NCI-H345 treated with DMSO at 0.1 percent for 48 hours (cell line): Measurements from ENCODE around the gene GPX7.
"Not testable (repeated sequence)": the region's sequence is repeated elsewhere in the genome, so short reads cannot be mapped to it uniquely, and the experiment has no call there.

Experiments used
- DNase-seq: peaks from one replicate; lab custom pipeline; 2025; ENCODE audit not compliant: unreplicated experiment; lab: John Stamatoyannopoulos, UW

Gene GPX7

DNA sequence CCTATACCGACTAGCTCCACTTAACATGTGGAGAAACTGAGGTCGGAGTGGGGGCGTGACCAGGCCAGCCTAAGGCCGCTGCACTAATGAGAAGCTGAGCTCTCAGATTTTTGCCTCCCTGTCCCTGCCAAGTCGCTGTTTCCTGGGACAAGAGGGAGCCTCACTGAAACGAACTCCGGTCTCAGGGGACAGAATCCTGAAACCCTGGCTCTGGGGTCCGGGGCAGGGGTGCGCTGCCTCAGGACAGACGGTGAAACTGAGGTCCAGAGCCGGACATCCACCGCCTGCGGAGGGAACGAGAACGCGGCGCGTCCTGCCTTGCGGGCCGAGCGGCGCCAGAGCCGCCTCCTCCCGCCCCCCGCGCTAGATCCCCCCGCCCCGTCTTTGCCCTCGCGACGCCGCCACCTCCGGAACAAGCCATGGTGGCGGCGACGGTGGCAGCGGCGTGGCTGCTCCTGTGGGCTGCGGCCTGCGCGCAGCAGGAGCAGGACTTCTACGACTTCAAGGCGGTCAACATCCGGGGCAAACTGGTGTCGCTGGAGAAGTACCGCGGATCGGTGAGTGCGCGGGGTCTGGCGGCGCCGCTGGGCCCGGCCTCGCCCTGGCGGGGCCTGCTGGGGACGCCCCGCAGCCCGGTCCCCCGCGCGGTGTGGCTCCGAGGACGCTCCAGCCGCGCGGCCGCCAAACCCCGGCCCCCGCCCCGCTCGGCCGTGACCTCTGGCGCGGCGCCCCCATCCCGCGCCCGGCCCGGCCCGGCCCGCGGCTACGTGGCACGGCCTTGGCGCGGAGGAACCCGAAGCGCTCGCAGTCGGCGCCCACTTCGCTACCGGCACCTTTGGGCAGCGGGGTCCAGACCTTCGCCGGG is at the start of gene GPX7:
GPX7 (plus strand) TSS at position 381 of the 865 bp plus-strand sequence; CDS start at position 420, 39 bp downstream.
- no peak for DNase-seq

DNA sequence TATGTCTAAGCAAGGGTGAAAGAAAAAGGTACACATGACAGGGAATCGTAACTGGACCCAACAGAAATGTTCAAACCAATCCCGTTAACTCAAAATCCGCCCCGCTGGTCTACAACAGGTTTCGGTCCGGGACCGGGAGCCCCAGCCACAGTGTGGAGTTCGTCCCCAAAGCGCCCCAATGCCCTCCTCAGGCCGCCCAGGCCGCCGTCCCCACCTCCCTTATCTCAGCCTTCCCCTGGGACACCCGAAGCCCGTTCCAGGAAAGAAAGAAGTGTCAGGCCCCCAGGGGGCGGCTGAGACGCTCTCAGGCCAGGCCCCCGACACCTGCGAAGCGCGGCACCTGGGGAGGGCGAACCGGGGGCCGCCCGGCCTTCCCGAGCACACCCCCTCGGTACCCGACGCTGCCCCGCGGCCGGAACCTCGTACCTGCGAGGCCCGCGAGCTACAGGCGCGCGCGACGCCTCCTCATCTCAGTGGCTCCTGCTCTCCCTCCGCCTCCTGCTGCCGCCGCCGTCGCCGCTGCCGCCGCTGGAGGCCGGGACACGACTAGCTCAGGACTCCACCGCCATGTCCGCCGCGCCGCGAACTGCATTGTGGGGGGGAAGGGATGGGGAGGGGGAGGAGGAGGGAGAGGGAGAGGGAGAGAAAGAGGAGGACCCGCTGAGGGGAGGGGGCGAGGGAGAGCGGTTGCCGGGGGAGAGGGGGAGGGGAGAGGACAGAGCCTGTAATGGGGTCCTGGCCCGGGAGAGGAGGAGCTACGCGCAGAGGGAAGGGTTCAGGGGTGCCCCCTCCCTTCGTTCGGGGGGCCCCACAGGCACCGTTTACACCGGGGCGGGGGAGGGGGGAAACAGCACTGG is 49.4 kb upstream of the GPX7 start, which contains the start of gene TUT4:
TUT4 (minus strand) TSS at position 588 of the 857 bp plus-strand sequence. CDS start 26,812 bp downstream, outside the sequence.
- DNase-seq = peak; percentile 49

DNA sequence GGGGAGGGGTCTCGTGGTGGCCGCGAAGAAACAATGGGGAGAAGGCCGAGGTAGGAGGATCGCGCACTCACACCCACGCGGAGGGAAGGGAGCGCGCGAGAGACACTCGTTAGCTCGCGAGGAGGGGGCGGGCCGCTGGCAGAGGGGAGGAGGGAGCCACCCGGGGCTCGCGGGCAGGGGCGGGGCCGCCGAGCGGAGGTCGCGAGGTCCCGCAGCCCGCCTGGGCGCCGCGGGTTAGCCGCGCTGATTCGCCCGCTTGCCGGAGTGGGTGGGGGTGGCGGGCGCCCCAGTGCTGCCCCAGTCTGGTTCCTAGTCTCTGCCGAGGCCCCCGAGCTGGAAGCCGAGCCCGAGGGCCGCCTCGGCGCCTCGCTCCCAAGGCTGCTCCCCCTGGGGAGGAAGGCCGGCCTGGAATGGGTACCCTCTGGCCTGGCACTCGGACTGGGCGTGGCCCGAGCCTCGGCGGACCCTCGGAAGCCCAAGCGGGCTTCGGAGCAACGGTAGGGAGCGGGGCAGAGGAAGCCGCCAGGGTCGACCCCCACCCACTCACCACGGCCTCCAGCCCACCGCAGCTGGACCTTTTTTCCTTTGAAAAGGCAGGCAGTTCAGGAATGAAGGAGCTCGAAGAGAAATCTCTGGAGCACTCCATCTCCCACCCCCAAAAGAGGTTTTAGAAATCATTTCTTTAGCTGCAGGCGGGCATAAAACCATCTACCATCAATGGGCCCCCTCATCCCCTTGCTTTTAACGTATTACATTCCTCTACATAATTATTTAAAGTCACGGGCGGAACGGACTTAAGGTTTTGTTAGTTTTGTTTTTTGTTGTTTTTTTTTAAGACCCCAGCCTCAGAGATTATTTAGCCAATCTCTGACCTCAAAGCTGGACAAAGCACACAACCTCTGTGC is 48.6 kb upstream of the GPX7 start:
- peak; percentile 49 for DNase-seq

DNA sequence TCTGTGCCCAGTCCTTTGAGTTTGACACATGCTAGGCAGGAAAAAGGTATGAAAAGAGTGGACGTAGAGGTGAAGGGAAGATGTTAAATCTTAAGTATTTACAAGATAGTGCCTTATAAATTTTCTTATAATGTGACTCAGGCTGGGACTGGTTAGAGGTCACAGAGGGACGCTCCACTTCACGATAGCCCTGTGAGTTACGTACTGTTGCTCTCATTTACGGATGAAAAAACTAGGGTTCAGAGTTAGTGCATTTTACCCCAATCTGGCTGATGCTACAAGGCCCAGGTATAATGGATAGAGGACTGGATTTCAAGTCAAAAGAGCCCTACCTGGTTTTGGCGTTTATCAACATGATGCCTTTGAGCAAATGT is 47.9 kb upstream of the GPX7 start:
- DNase-seq = no peak

DNA sequence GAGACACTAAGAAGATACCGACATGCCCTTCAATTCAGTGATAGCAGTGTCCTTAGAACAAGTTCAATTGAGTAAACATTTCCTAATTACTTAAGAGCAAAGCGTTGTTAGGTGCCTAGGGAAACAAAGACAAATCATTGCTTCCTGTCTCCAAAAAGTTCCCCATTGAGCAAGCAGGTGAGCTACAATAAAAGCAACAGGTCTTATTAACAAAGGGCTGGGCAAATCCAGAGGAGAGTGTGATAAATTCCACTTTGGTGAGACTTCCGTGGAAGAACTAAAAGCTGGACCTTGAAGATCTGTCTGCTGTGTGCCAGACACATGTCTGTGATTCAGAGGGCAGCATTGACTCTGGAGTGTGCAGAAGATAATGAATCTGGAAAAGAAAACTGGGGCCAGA is 47.4 kb upstream of the GPX7 start:
- DNase-seq = peak; percentile 61

DNA sequence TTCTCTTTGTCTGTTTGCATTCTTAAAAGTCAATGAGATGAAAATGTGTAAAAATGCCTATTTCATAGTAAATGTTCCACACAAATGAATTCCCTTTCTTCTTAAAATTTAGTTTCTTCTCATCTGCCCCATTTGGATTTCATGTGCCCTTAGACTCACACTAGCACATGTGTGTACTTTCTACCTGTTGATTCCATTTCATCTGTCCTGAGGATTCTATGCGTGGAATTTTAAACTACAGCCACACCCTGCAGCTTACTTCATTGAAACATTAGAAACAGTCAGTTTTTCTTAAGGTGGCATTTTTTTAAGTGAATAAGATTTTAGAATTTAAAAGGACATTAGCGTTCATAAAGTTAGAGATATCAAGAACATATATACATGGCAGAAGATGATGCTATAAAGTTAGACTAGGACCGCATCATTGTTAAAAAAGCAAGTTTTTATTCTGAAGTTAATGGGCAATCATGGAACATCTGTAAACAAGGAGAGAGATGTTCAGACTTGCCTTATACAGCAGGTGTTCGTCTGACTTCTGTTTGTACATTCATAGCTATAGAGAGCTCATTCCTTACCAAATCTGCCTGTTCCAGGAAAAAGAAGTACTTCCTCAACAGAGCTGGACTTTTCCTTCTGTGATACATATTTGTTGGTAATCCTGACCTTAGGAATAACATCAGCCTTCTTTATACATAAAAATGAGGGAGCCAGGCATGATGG is 45.4 kb upstream of the GPX7 start:
- DNase-seq = peak; percentile 19

DNA sequence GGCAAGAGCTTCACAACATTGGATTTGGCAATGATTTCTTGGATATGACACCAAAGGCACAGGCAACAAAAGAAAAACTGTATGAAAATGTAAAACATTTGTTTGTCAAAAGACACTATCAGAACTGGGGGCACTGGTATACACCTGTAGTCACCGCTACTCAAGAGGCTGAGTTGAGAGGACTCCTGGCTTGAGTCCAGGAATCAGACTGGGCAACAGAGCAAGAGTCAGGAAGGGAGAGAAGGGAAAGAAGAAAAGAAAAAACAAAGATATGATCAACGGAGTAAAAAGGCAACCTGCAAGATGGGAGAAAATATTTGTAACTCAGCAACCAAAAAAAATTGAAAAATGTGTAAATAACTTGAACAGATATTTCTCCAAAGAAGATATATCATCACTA is 43.2 kb upstream of the GPX7 start:
- DNase-seq = peak; percentile 30

DNA sequence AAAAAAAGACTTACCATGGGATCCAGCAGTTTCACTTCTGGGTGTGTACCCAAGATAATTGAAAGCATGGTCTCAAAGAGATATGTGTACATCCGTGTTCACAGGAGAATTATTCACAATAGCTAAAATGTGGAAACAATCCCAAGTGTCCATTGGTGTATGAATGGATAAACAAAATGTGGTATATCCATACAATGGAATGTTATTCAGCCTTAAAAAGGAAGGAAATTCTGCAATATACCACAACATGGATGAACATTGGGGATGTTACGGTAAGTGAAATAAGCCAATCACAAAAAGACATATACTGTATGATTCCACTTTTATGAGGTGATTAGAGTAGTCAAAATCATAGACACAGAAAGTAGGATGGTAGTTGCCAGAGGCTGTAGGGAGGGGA is 42.3 kb upstream of the GPX7 start:
- DNase-seq = no peak

DNA sequence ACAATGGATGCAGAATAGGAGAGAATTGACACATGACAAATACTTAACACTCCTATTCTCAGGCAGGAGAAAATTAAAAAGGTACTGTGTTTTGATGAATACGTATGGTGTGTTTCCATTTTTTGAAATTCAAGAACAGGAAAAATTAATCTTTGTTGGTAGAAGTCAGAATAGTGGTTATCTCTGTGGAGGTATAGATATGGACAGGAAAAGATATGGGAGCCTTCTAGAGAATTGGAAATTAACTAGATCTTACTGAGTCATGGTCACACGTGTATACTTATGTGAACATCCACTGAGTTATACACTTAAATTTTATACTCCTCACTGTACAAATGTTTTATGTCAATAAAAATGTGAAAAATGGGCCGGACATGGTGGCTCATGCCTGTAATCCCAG is 39.4 kb upstream of the GPX7 start:
- DNase-seq = no peak

DNA sequence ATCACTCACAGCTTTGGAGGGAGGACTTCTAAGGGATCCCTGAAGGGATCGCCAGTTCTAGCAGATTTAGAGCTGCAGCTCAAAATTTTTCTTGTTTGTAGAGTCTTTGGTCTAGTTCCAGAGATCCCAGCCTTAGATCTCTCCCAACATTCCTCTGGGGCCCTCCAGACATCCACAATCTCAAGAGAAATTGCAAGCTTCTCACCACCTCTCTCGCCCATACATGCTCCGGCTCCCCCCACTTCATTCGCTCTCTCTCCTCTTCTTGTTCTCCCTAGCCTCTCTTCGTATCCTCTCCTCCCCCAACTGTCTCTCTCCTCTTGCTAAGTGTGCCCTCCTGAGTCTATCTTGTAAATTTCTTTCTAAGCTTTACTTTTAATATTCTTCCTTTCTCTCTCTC is 34.2 kb upstream of the GPX7 start:
- no peak for DNase-seq

DNA sequence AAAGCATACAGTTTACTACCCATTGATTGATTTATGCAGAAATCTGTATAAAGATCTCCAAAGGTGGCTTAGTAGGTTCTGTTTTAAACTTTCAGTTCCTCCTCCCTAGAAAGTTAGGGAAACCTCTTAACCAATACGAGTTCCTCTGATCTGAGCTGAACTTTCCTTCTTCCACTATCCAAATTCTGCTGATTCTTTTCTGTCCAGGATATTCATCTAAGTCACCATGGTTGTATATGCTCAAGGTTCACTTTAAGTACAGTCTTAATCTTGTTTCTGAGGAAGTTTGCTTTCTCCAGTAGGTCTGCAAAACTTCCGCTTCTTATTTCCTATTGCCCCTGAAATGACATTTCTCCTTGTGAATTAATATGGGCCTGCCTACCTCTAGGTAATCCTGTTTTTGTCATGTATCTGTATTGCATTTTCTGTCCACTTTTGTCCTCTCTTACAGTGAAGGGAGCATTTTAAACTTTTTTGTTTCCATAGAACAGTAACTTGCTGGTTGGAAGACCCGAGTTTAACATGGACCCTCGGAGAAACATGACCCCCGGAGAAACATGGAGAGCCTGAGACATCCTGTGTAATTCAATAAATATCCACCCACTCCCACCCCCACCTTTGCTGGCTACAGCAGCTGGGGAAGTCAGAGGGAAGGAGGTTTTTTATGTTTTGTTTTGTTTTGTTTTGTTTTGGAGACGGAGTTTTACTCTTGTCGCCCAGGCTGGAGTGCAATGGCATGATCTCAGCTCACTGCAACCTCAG is 32.5 kb upstream of the GPX7 start:
- no peak for DNase-seq

DNA sequence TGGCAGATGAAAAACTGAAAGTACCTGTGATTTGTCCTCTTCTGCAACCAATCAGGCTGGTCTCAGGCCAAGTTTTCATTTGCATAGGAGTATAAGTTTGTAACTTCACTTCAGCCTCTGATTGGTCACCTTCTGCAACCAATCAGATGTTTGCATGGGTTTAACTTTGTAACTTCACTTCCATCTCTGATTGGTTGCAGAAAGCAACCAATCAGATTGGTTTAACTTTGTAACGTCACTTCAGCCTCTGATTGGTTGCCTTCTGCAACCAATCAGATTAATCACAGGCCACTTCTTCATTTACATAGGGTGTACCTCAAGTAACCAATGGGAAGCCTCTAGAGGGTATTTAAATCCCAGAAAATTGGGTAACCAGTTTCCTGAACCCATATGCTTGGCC is 30.4 kb upstream of the GPX7 start:
- DNase-seq = no peak

DNA sequence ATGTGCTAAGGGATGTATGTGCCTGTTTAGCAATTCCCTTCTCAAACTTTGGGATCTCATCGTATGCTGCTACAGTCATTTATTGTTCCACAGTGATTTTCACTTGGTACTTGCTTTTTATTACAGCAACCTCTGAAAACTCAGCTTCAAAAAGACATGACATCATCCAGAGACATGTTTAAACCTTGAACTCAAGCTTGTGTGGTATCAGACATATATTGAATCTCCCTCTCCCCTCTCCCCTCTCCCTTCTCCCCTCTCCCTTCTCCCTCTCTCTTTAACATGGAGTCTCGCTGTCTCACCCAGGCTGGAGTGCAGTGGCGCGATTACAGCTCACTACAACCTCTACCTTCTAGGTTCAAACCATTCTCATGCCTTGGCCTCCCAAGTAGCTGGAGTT is 29.8 kb upstream of the GPX7 start:
- no peak for DNase-seq

DNA sequence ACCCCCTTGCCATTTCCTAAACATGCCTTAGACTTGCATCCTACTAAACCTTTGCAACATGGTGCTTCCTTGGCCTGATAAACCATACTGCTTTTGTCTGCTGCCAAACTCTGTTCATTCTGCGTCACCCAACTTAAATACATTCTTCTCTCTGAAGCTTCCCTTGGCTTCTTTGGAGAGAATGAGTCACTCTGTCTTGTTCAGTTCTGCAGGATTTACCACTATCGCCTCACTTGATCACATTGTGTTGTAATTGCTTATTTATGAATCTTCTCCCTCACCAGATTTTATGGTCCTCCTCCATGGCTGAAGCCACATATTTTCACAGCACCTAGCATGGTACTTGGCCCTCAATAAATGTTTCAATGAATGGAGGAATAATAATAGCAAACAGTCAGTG is 27.6 kb upstream of the GPX7 start:
- no peak for DNase-seq

DNA sequence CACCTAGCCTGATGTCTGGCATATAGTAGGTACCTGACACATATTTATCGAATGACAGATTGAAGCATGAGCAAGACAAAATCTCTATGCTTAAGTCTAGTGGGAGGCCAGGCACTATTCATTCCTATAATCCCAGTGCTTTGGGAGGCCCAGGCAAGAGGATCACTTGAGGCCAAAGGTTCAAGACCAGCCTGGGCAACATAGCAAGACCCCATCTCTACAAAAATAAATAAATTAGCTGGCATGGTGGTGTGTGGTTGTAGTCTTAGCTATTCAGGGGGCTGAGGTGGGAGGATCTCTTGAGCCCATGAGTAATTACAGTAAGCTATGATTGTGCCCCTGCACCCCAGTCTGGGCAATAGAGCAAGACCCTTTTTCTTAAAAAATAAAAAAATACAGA is 26.1 kb upstream of the GPX7 start:
- no peak for DNase-seq

DNA sequence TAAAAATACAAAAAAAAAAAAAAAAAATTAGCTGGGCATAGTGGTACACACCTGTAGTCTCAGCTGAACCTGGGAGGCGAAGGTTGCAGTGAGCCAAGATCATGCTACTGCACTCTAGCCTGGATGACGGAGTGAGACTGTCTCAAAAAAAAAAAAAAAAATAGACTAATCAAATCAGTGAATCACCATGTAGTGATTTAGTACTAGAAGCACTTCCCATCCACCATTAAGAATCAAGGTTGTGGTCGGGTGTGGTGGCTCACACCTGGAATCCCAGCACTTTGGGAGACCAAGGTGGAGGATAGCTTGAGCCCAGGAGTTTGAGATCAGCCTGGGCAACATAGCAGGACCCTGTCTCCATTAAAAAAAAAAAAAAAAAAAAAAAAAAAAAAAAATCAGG is 24.1 kb upstream of the GPX7 start:
- DNase-seq = not testable (repeated sequence)

DNA sequence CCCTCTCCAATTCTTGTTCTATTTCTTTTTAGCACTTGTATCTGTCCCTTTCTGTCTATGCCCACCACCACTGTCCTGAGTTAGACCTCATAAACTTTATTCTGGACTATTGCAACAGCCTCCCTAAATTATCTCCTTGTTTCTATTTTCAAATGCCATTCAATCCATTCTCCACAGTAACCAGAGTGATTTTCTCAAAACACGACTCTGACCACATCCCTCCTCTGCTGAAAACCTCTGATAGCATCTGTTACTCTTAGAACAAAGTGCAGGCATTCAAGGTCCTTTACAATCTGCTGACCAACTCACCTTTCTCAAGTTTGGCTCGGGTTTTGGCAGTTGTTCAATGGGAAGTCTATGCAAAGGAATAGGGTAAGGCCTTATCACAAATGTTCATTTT is 22.8 kb upstream of the GPX7 start:
- DNase-seq = no peak

DNA sequence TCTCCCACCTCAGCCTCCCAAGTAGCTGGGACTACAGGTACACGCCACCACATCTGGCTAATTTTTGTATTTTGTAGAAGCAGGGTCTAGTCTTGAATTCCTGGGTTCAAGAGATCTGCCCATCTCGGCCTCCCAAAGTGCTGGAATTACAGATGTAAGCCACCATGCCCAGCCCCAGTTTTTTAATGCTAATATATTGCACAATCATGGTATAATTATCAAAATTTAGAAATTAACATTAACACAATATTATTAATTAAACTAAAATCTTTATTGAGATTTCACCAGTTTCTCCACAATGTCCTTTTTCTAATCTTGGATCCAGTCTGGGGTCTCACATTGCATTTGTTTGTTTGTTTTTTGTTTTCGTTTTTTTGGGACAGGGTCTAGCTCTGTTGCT is 21.9 kb upstream of the GPX7 start:
- no peak for DNase-seq

DNA sequence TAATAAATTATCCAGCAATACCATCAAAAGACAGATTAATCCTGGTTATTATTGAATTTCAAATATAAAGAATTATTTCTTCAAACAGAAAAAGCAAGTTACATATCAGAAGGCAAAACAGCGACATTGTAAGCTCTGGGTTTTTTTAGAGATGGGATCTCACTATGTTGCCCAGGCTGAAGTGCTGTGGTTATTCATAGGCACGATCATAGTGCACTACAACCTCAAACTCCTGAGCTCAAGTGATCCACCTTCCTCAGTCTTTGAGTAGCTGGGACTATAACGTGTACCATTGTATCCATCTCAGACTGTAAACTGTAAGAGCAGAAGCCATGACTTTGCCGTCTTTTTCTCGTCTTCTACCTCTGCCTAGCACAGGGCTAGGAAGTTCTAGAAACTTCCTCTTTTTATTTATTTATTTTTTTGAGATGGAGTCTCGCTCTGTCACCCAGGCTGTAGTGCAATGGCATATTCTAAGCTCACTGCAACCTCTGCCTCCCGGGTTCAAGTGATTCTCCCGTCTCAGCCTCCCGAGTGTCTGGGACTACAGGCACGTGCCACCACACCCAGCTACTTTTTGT is 20.0 kb upstream of the GPX7 start:
- DNase-seq = no peak
